Epidermal melanocyte (primary cell): ENCODE measurements around the gene SRGAP3.
"Not testable (repeated sequence)": the region's sequence is repeated elsewhere in the genome, so short reads cannot be mapped to it uniquely, and the experiment has no call there.

Experiments used
- DNase-seq: peaks from one replicate; pipeline ENCODE4 v3.0.0; 2011; ENCODE audit warnings: low spot score; ENCODE audit not compliant: insufficient read length

SRGAP3 gene

DNA sequence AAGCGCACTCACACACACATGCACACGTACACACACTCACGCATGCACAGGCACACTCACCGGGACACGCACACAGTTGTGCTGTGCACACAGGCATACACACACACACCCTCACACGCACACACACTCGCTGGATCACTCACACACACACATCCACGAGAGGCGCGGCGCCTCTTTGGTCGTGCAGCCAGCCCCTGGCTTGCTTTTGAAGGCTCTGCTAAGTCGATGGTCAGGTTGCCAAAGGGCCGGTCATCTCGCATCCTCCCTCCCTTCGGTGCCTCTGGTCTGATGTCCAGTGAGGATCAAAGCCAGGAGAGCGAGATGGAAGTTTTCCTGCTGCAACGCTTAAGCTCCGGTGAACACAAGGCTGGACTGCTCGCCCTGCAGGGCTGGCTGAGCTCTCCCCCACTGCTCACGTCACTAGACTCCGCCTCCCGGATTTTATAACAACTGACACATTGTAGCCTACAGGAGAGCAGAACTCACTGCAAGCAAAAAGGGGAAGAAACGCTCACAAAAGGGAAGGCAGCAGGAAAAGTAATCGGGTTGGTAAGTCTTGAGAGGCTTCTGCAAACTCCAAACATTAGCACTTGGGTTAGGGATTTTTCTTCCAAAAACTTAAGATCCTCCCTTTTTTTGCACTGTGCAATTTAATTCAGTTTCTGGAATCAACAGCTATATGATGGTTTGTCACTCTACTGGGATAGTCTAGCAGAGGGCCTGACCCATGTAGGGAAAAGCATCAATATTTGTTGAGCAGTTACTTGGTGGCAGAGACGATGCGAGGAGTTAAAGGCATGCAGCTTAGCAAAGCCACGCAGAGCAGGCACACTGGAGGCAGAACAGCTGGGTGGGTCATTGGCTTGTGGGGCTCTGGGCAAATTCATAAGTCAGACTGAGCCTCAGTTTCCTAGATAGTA is at the start of gene SRGAP3:
Gene SRGAP3 (minus strand): TSS at position 374 of the 920 bp plus-strand sequence. CDS start 695 bp downstream, outside the sequence.
- peak; percentile 94 for DNase-seq

DNA sequence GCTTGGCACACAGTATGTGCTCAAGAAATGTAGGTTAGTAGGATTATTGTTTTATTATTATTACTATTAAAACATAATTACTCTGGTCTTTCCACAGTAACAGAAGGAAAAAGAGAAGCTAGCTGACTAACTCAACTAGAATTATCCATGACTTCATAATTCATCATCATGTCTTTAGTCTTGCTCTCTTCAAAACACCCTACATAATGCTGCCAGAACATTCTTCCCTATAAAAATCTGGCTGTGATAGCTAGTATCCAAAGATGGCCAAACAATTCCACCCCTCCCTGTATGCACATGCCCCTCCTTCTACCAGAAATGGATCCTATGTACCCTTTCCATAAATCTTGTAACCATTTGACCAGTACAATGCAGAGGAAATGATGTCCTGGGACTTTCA is 48.8 kb upstream of the SRGAP3 start:
- no peak for DNase-seq

DNA sequence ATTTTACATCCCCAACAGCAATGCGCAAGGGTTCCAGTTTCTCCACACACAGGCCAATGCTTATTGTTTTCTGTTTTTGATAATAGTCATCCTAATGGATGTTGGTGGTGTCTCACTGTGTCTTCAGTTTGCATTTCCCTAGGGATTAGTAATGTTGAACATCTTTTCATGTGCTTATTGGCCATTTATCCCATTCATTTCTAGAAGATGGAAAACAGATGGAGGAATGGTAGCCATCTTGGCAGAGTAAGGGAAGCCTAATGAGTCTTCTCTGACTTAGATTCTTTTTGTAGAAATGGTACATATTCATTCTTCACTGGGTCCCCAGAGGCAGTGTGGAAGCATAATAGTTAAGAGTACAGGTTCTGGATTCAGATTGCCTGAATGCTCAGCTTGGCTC is 46.8 kb upstream of the SRGAP3 start:
- no peak for DNase-seq

GRCh38 chr3:9295007-9295406 is 45.6 kb upstream of the SRGAP3 start:
- DNase-seq = no peak

GRCh38 chr3:9293953-9294352 is 44.5 kb upstream of the SRGAP3 start:
- not testable (repeated sequence) for DNase-seq

DNA sequence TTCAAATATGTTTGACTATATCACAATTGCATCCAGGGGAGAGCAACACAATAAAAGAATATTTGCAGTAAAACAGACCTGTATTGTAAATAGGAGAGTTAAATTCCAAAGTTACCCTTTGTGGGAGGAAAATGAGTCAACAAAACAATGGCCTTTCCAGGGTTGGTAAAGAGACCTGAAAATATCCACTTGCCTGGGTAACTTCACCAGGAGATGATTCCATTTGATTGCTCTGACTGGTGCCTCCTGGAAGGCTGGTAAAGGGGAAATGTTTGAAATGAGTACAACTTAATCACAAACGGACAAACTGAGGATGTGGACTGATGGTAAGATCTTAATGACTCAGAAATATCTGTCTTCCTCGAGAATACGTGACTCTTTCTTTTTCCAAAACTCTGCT is 43.6 kb upstream of the SRGAP3 start:
- no peak for DNase-seq

GRCh38 chr3:9292516-9292915 is 43.1 kb upstream of the SRGAP3 start:
- no peak for DNase-seq

GRCh38 chr3:9291821-9292410 is 42.5 kb upstream of the SRGAP3 start:
- DNase-seq = no peak

DNA sequence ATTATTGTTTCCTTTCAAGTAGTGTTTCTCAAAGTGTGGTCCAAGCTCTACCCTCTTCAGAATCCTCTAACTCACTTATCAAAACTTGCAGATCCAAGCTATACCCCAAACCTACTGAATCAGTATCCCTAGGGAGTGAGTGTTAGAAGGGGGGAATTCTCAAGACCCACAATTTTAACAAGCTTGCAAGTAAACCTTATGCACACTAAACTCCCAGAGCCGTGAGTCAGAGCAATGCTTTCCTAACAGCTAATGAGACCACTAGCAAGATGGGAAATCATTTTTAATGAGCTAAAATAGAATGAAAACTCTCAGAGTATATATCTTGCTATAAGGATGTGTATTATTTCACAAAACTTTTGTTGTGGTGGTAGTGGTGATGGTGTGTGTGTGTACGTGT is 41.1 kb upstream of the SRGAP3 start:
- no peak for DNase-seq

DNA sequence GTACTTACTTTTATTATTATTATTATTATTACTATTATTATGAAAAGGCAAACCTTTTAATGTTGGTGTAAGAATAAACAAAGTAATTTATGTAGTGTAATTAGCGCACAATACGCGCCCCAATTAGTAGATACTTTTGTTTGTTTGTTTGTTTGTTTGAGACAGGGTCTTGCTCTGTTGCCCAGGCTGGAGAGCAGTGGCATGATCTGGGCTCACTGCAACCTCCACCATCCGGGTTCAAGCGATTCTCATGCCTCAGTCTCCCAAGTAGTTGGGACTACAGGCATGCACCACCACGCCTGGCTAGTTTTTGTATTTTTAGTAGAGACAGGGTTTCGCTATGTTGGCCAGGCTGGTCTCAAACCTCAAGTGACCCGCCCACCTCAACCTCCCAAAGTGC is 32.1 kb upstream of the SRGAP3 start:
- DNase-seq = not testable (repeated sequence)

DNA sequence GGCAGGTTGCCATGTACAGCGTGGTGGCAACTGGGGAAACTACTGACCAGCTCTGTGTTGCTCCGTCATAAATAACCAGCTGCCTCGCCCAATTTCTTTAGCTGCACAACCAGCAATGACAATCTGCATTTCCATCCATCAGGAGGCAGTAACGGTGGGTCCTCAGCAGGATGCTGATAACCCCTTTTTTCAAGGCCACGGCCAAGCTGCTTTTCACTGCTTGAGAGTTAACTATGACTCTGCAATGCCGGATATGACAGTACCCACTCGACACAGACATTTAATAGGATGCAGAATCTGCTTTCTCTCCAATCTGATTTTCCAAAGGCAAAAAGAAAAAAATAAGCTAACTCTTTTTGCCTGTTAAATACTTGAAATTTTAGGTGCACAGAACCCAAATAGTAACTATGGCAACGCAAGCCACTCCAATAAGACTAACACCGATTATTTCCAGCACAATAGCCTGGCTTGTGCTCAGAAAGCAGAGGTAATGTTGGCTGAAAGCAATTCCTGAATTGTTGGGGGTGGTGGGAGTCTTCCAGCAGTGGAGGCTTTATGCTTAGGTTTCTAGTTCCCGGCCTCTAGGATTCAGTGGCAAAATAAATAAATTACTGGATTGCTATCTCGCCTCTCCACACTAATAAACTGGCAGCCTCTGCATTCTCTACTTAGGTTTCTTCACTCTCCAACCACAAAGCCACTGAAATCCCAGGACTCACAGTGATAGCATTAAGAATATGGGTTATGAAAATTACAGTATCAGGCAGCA is 31.2 kb upstream of the SRGAP3 start:
- DNase-seq = no peak

DNA sequence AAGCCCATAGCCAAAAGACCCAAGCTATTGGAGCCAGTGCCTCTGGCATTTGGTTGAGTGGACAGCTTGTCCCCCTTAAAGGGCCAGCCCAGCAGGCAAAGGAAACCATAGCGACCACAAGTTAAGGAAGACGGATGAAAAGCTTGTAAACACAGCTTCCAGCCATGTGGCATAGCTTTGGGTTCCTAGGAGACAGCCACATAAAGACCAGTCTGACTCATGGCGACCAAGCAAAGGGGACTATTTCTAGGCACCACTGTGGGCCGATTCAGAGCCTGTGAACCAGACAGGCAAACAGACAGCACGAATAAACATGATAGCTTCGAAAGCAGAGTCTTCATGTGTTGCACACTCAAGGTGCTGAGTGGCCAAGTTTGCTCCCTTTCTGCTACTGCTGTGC is 30.5 kb upstream of the SRGAP3 start:
- no peak for DNase-seq

- no peak for DNase-seq
These were observed 29.1 kb upstream of the SRGAP3 start for GRCh38 chr3:9278498-9278897.

- no peak for DNase-seq
These were observed 28.6 kb upstream of the SRGAP3 start for GRCh38 chr3:9278085-9278484.

DNA sequence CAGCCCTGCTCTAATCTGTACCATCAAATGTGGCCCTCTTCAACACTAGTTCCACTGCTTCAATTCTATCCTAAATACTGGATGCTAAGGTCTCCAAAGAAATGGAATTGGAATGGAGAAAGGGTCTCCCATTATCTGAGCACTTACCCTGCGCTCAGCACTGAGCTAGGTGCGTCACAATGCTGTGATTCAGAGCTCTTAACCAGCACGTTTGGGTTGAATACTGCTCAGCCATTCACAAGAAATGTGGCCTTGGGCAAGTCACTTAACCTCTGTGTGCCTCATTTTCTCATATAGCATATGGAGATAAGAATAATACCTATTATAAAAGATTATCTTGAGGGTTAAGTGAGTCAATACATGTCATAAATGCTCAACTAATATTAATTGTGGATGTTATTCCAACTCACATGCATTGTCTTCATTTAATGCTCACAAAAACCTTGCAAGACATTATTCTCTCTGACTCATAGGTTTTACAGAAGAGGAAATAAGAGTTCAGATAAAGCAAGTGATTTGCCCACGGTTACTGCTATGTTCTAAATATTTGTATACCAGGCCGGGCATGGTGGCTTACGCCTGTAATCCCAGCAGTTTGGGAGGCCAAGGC is 27.4 kb upstream of the SRGAP3 start:
- no peak for DNase-seq

GRCh38 chr3:9271903-9272302 is 22.5 kb upstream of the SRGAP3 start:
- no peak for DNase-seq

DNA sequence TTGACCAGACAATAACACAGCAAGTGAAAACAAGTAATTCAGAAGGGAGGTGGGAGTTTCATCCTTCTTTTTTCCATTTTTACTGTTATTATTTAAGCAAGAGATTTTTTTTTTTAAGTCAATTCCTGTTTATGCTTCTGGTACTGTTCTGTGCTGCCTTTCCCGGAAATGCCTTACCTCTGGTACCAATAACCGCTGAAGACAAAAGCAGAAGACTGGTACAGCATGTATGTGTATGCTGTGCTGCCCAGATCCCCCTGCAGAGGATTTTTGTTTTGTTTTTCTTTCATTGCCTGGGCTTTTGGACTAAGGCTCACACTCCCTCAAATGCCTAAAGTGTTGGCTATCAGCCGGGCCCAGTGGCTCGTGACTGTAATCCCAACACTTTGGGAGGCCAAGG is 21.3 kb upstream of the SRGAP3 start:
- no peak for DNase-seq

DNA sequence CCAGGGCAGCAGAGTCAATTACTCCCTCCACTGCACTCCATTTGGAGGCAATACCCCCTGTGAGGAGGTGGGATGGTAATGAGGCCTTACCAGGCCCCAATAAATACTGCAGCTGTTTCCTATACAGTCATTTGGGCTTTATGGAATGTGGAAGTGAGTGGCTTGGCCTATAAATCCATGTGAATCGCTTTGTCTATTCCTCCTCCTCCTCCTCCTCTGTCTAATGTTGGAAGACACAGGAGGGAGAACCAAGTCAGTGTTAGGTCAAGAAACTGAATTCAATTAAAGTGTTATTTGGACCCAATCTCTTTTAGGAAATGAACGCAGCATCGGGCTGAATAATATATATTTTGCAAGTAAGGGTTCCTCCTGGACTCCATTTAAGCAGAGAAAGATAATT is 17.3 kb upstream of the SRGAP3 start:
- no peak for DNase-seq

- no peak for DNase-seq
These were observed 10.9 kb upstream of the SRGAP3 start for GRCh38 chr3:9260305-9260704.

DNA sequence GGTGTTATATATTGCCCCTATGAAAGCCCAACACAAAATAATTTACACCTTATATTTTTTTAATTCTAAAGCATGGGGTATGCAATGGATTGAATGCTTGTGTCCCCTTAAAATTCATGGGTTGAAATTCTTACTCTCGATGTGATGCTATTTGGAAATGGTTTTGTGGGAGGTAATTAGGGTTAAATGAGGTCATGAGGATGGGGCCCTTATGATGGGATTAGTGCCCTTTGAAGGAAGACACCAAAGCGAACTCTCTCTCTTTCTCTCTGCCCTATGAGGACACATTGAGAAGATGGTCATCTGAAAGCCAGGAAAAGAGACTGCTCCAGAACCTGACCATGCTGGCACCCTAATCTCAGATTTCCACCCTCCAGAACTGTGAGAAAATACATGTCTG is 7.6 kb upstream of the SRGAP3 start:
- DNase-seq = no peak

GRCh38 chr3:9255976-9256375 is 6.5 kb upstream of the SRGAP3 start:
- no peak for DNase-seq

DNA sequence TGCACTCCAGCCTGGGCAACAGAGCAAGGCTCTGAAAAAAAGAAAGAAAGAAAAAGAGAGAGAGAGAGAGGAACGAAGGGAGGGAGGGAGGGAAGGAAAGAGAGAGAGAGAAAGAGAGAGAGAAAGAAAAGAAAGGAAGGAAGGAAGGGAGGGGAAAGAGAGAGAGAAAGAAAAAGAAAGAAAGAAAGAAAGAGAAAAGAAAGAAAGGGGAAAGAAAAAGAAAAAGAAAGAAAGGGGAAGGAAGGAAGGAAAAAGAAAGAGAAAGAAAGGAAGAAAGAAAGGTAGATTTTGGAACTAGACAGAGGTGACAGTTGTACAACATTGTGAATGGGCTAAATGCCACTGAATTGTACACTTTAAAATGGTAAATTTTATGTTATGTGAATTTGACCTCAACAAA is 5.3 kb upstream of the SRGAP3 start:
- no peak for DNase-seq
